Airway epithelial cell (primary cell): ENCODE data around the gene C2orf80. TPM values are rescaled to one million over a fixed set of nuclear protein-coding genes. Genes with fewer than 3 reads are reported as not detected.

Source experiments
- total RNA-seq: library from RNA; depleted of rRNA; stranded (reverse); fragments of >200 nt; gene quantifications from 2 replicates; pipeline ENCODE4 v1.2.3, GENCODE V29; 2015

The C2orf80 gene
- not detected in 2 replicates for total RNA-seq

GRCh38 chr2:208189810-208190503 lies at the start of gene C2orf80:
C2orf80 (minus strand) TSS chr2:208190030; CDS start chr2:208186986, 3,044 bp downstream.

GRCh38 chr2:208163489-208163888 lies 26.3 kb downstream of the C2orf80 start, which contains the start of gene CRYGA:
CRYGA (minus strand) TSS chr2:208163589; CDS start chr2:208163556, 33 bp downstream.

GRCh38 chr2:208146006-208146405 lies 43.8 kb downstream of the C2orf80 start, which contains the start of gene CRYGB:
CRYGB (minus strand) TSS chr2:208146158; CDS start chr2:208146120, 38 bp downstream.

GRCh38 chr2:208129744-208130711 lies 59.8 kb downstream of the C2orf80 start, which contains the start of gene CRYGC:
CRYGC (minus strand) TSS chr2:208129828; CDS start chr2:208129792, 36 bp downstream.

GRCh38 chr2:208124013-208124715 lies 65.7 kb downstream of the C2orf80 start, which contains the start of gene CRYGD:
CRYGD (minus strand) TSS chr2:208124524; CDS start chr2:208124473, 51 bp downstream.

Other genes with a start within 250 kb of the C2orf80 start
- 3.9 TPM in 2 replicates for gene PLEKHM3, start 164.5 kb downstream of the C2orf80 start, total RNA-seq
- not detected in 2 replicates for gene CRYGD, start 65.5 kb downstream of the C2orf80 start, total RNA-seq
- gene CRYGC, start 60.2 kb downstream of the C2orf80 start, total RNA-seq: not detected in 2 replicates
- not detected in 2 replicates for gene CRYGB, start 43.9 kb downstream of the C2orf80 start, total RNA-seq
- not detected in 2 replicates for gene CRYGA, start 26.4 kb downstream of the C2orf80 start, total RNA-seq
- 106 and 125 TPM in 2 replicates for gene IDH1, start 65.0 kb upstream of the C2orf80 start, total RNA-seq
- 9.5 and 14.0 TPM in 2 replicates for gene PIKFYVE, start 76.2 kb upstream of the C2orf80 start, total RNA-seq
- gene PTH2R, start 216.8 kb upstream of the C2orf80 start, total RNA-seq: not detected in 2 replicates